Measurements from ENCODE around the gene RICTOR. TPM values are rescaled to one million over a fixed set of nuclear protein-coding genes. Genes with fewer than 3 reads are reported as not detected.

The RICTOR gene
- total RNA-seq, 1 donor from 2014 or later, result 27.8 TPM

DNA sequence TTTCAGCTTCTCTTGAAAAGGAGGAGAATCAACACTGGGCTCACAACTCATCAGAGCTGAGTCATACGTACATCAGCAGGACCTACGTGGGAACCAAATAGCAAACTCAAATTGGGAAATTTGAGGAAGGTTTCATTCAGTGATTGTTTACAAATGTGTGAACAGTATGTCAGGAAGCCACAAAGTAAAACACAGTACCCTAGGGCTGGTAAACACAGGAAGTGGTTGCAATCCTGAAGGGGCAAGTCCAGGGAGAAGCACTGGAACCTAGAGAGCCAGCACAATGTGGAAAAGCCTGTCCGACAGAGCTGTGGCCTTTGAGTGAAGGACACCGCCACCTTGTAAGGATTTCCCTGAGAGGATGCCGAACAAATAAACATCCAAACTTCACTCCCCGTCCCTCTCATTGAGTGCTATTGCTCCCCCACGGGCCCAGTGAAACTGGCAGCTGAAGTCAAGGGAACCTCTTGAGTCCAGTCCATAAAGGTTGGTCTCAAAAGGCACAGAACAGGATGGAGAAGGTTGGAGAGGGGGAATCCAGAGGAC, 26.7 kb upstream of the RICTOR start:
- peak; percentile 66 for DNase-seq (ENCODE audit: extremely low read depth, low read depth, low spot score)

GRCh38 chr5:39100301-39100850, 26.2 kb upstream of the RICTOR start:
- DNase-seq (ENCODE audit: extremely low read depth, low read depth, low spot score), result no peak

DNA sequence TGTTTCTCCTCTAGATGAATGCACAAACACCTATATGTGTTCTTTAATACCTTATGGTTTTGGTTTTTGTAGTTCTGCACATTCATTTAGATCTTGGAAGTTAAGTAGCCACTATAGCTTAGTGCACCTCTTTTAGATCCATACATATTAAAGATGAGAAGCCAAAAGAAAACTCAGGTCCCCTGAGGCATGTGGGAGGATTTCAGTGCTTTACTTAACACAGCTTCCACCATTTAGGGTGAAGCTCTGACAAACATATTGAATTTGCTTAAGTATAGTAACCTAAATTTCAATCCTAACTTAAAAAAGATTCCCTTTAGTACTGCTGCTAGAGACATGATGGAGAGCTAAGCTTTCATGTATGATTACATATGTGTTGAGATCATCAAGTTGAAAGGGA, 25.6 kb upstream of the RICTOR start:
- no peak for DNase-seq (ENCODE audit: extremely low read depth, low read depth, low spot score)

DNA sequence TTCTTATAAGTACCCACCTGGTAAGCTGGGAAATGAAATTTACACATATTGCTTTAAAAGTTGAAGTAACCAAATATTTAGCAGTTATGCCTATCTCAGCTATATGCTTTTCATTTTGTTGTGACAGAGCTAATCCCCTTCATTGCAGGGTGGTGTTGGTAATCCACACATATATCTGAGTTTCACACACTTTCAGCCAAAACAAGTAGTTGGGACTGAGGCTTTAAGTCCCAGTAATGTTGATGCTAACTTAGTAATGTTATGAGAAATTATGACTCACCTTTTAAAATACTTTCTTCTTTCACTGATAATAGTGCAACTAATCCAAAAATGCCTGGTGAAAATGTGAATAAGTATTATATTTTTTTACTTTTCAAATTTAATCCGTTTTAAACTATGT, 19.2 kb upstream of the RICTOR start:
- DNase-seq (ENCODE audit: extremely low read depth, low read depth, low spot score), result no peak

GRCh38 chr5:39092581-39093351, 18.6 kb upstream of the RICTOR start:
- no peak for DNase-seq (ENCODE audit: extremely low read depth, low read depth, low spot score)

GRCh38 chr5:39091940-39092580, 17.9 kb upstream of the RICTOR start:
- DNase-seq (ENCODE audit: extremely low read depth, low read depth, low spot score), result no peak

- DNase-seq (ENCODE audit: extremely low read depth, low read depth, low spot score), result no peak
Observed at GRCh38 chr5:39083968-39084367, 9.8 kb upstream of the RICTOR start.

- no peak for DNase-seq (ENCODE audit: extremely low read depth, low read depth, low spot score)
Observed at GRCh38 chr5:39082995-39083394, 8.8 kb upstream of the RICTOR start.

DNA sequence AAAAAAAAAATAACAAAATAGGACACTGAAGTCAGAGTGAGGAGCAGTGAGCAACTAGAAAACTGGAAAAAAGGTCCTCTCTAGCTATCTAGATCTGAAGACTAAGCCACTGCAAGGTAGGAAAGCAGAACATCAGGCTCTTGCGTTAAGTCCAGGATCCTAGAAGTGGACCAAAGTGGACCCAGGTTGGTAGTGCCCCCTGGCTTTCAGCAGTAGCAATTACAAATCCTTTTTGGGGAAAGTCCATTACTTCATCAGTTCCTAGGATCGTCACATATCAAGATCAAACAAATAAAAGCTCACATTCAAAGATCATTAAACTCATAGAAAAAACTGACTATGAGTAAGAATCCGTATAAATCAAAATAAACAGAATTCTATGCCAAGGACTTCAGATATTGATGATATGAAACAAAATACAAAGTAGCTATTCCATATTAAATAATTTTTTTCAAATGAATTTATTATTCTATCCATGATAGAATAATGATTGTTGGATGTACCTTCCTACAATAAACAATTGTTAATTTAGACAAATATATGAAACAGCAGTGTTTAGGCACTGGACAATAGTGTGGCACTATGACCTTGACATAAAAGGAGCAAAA, 6.5 kb upstream of the RICTOR start:
- DNase-seq (ENCODE audit: extremely low read depth, low read depth, low spot score), result no peak

DNA sequence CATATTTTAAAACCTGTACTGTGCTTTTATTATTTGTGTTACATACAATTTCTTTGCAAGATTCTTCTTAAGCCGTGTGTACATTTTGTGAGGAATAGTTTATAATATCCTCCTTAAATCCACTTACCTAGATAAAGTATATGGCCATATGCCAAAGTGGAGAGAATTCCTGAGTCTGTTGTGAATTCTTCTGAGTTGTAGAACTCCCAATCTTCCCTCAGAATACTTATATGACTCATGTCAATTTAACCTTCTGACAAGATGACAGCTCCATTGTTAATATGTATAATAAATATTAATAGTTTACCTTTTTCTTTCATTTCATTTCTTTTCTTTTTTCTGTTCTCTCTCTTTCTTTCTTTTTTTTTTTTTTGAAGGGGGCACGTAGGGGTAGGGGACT, 6.0 kb upstream of the RICTOR start:
- no peak for DNase-seq (ENCODE audit: extremely low read depth, low read depth, low spot score)

GRCh38 chr5:39079147-39079546, 4.9 kb upstream of the RICTOR start:
- DNase-seq (ENCODE audit: extremely low read depth, low read depth, low spot score), result no peak

- no peak for DNase-seq (ENCODE audit: extremely low read depth, low read depth, low spot score)
Observed at GRCh38 chr5:39076757-39077728, 2.8 kb upstream of the RICTOR start.

- no peak for DNase-seq (ENCODE audit: extremely low read depth, low read depth, low spot score)
Observed at GRCh38 chr5:39076101-39076756, 2.0 kb upstream of the RICTOR start.

DNA sequence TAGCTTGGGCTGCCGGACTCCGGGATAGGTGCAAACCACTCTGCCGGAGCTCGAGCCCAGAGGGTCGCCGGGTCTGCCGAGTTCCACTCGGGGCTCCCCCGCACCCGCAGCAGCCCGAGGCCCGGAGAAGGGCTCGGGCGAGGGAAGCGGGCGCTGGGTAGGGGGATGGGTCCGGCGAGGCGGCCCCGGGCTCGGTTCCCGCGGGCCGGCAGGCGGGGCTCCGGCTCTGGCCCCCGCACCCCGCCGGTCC, 507 bp downstream of the RICTOR start:
- no peak for DNase-seq (ENCODE audit: extremely low read depth, low read depth, low spot score)

- DNase-seq (ENCODE audit: extremely low read depth, low read depth, low spot score), result no peak
Observed at GRCh38 chr5:39072925-39073766, 1.1 kb downstream of the RICTOR start.

- DNase-seq (ENCODE audit: extremely low read depth, low read depth, low spot score), result no peak
Observed at GRCh38 chr5:39068099-39068498, 6.1 kb downstream of the RICTOR start.

GRCh38 chr5:39064450-39064849, 9.7 kb downstream of the RICTOR start:
- DNase-seq (ENCODE audit: extremely low read depth, low read depth, low spot score), result no peak

DNA sequence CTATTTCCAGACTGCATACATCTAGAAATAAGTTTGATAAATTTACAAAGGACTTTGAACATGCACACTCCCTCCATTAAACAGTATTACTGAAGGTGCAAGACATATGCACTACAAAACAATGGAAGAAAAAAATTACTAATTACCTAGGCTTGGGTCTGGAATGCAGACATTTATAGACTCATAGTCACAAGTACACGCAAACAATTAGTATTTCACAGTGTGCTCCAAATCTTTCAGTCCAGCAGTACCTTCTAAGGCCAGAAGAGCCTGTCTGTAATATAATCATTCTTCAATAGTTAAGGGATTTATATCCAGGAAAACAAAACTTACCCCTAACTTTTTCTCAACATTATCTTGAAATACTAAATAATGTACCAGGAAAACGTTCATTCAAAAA, 11.2 kb downstream of the RICTOR start:
- no peak for DNase-seq (ENCODE audit: extremely low read depth, low read depth, low spot score)

GRCh38 chr5:39062530-39062929, 11.7 kb downstream of the RICTOR start:
- DNase-seq (ENCODE audit: extremely low read depth, low read depth, low spot score), result no peak
